ENCODE results near the gene INSL4. TPM values are rescaled to one million over a fixed set of nuclear protein-coding genes. Genes with fewer than 3 reads are reported as not detected.

Gene INSL4
- total RNA-seq, 2 donors from 2014 or later, result not detected

GRCh38 chr9:5278486-5278885, 47.3 kb downstream of the INSL4 start:
- Histone ChIP-seq H3K4me3 (no peak overlapping the region), H3K9ac (ENCODE audit: low read depth in 2 of 2, low read length in 2 of 2) (no peak overlapping the region), H3K27ac (no peak overlapping the region), H3K9me3 (no peaks in the 10 kb centered on the region), H3K36me3 (no peaks in the 10 kb centered on the region), H3K27me3 (no peaks in the 10 kb centered on the region), H3K4me1 (no peaks in the 10 kb centered on the region)
- TF ChIP-seq CTCF (IDR thresholded peaks at IDR 0.05), result no peak
- intact Hi-C loops (cut with DNase I), result no loop called here
- DNase-seq, result no peak

Other genes starting within 250 kb of the INSL4 start
- 10 to 100 TPM in 1 of 2 donors, 1 to 10 TPM in 1; 7.0 to 14.8 TPM for gene JAK2, start 246.1 kb upstream of the INSL4 start, total RNA-seq
- gene INSL6, start 45.8 kb upstream of the INSL4 start, total RNA-seq, result not detected
- gene RLN2, start 73.3 kb downstream of the INSL4 start, total RNA-seq, result under 1 TPM; 0.48 to 0.74 TPM
- under 1 TPM; 0.48 to 0.59 TPM for gene RLN1, start 108.5 kb downstream of the INSL4 start, total RNA-seq
- gene PLGRKT, start 206.5 kb downstream of the INSL4 start, total RNA-seq, result 10 to 100 TPM; 55.9 to 56.2 TPM
- gene CD274, start 219.1 kb downstream of the INSL4 start, total RNA-seq, result 1 to 10 TPM; 1.6 to 2.0 TPM